K562 (cell line): ENCODE data around the gene PTTG2. TPM values are rescaled to one million over a fixed set of nuclear protein-coding genes. Genes with fewer than 3 reads are reported as not detected.

ENCODE experiments used
- ATAC-seq: fragments of 200-7000 bp; cut with Tn5 transposase; 3 replicates; pipeline ENCODE4 v1.9.1; 2020; ENCODE audit warnings: moderate library complexity
- BruUV-seq: library from RNA; stranded (reverse); fragments of 400-500 nt; replicated peaks from 2 replicates; lab custom pipeline; 2021; lab: Mats Ljungman, UMichigan
- CTCF ChIA-PET: fragments of 300-600 bp; formaldehyde crosslinking; extraction: SDS; loops from one replicate; lab custom pipeline; 2021; ENCODE audit warnings: low intra/inter-chr PET ratio; lab: Yijun Ruan, JAX
- POLR2A ChIA-PET: fragments of 300-600, 350-650 bp; sonication (Branson Sonifier 250); formaldehyde crosslinking; extraction: SDS; loops from one replicate; lab custom pipeline; 2021; ENCODE audit warnings: antibody characterized with exemption, inconsistent platforms; lab: Yijun Ruan, JAX
- DNase-seq, 4 experiments: peaks; one replicate each; pipeline versions ENCODE4 v3.0.0 to v3.0.0-alpha.2; 2011 to 2018; ENCODE audit warnings: low spot score in 3 of 4, mixed read lengths in 3 of 4; ENCODE audit errors: extremely low read depth in 1 of 4
- FAIRE-seq: peaks from 2 replicates; lab custom pipeline; 2011; peaks lifted over from hg19 to GRCh38; lab: Jason Lieb, UNC
- H2AFZ ChIP-seq: 2 replicates; pipeline ENCODE4 v1.6.0; 2011; ENCODE audit warnings: low read depth, low read length, control low read depth, inconsistent platforms
- H3K27ac ChIP-seq: fragments of 200-600 bp; 3 replicates; pipeline ENCODE4 v1.8.0; 2011; ENCODE audit warnings: low read depth, mild to moderate bottlenecking, control low read depth, inconsistent platforms, low read length, moderate library complexity, mixed read lengths; ENCODE audit errors: extremely low read depth
- H3K27me3 ChIP-seq, 2 experiments: fragments of 300-600 bp in 1 of 2; 2 replicates in 1 of 2; 3 replicates in 1 of 2; pipeline versions ENCODE4 v1.6.0 to v1.8.0; 2011; ENCODE audit warnings: inconsistent platforms in 2 of 2, low read length in 2 of 2, mild to moderate bottlenecking in 1 of 2, mixed read lengths in 1 of 2, moderate library complexity in 1 of 2; ENCODE audit not compliant: control insufficient read depth in 2 of 2, insufficient read depth in 2 of 2
- H3K36me3 ChIP-seq: fragments of 300-600 bp; 3 replicates; pipeline ENCODE4 v1.8.0; 2011; ENCODE audit warnings: mild to moderate bottlenecking, low read length, inconsistent platforms; ENCODE audit not compliant: control insufficient read depth, insufficient read depth
- H3K4me1 ChIP-seq, 2 experiments: fragments of 200-600 bp in 1 of 2; replicated peaks in 1 of 2; 2 replicates in 1 of 2; 3 replicates in 1 of 2; pipeline versions ENCODE4 v1.5.1 to v1.8.0; 2011; ENCODE audit warnings: inconsistent platforms in 2 of 2, low read length in 2 of 2, mild to moderate bottlenecking in 1 of 2, mixed read lengths in 1 of 2, moderate library complexity in 1 of 2; ENCODE audit not compliant: control insufficient read depth in 2 of 2, insufficient read depth in 2 of 2
- H3K4me2 ChIP-seq: 2 replicates; pipeline ENCODE4 v1.6.1; 2011; ENCODE audit warnings: low read length, control low read depth, inconsistent platforms, mixed read lengths; ENCODE audit not compliant: insufficient read depth
- H3K4me3 ChIP-seq: fragments of 200-600 bp; sonication (generic), shearing (Covaris generic); 2 replicates; pipeline ENCODE4 v1.5.1; 2016; ENCODE audit warnings: control low read depth, inconsistent platforms
- H3K79me2 ChIP-seq: fragments of 200-600 bp; 3 replicates; pipeline ENCODE4 v1.8.0; 2011; ENCODE audit warnings: low read length, inconsistent platforms; ENCODE audit not compliant: control insufficient read depth, insufficient read depth
- H3K9ac ChIP-seq, 2 experiments: 2 replicates each; pipeline versions ENCODE4 v1.6.0 to v1.6.1; 2011; ENCODE audit warnings: low read depth in 2 of 2, low read length in 2 of 2, control low read depth in 1 of 2, inconsistent platforms in 1 of 2, mild to moderate bottlenecking in 1 of 2, mixed read lengths in 1 of 2; ENCODE audit not compliant: insufficient read depth in 1 of 2
- H3K9me1 ChIP-seq: one replicate; pipeline ENCODE4 v1.6.0; 2011; ENCODE audit warnings: inconsistent platforms, mild to moderate bottlenecking, low read length, moderate library complexity; ENCODE audit not compliant: control insufficient read depth, insufficient read depth
- H3K9me3 ChIP-seq: replicated peaks from 2 replicates; pipeline ENCODE4 v1.5.1; 2011; ENCODE audit warnings: low read depth, low read length, inconsistent platforms; ENCODE audit not compliant: control insufficient read depth, insufficient read depth
- H4K20me1 ChIP-seq: replicated peaks from 2 replicates; pipeline ENCODE4 v1.6.1; 2011; ENCODE audit warnings: low read length, inconsistent platforms, mixed read lengths; ENCODE audit not compliant: control insufficient read depth, insufficient read depth
- GTF3C2 ChIP-seq: IDR thresholded peaks from 3 replicates; pipeline ENCODE4 v1.6.1; 2011; ENCODE audit warnings: borderline replicate concordance, mild to moderate bottlenecking, moderate library complexity; ENCODE audit not compliant: insufficient read length; ENCODE audit errors: extremely low read depth
- ILF3 ChIP-seq: fragments of 450-650 bp; IDR thresholded peaks from 2 replicates; pipeline ENCODE4 v1.6.1; 2018; ENCODE audit warnings: antibody characterized with exemption, mild to moderate bottlenecking, moderate library complexity, borderline replicate concordance
- RBM34 ChIP-seq: fragments of 200-400 bp; formaldehyde crosslinking; IDR thresholded peaks from 2 replicates; pipeline ENCODE4 v1.6.1; 2018; ENCODE audit warnings: low read length, borderline replicate concordance; ENCODE audit not compliant: insufficient read depth
- SIN3A ChIP-seq, 2 experiments: fragments of 150-350 bp in 1 of 2; IDR thresholded peaks; 2 replicates each; pipeline ENCODE4 v1.6.1; 2011 to 2016; ENCODE audit warnings: borderline replicate concordance in 2 of 2, low read depth in 2 of 2, low read length in 2 of 2, mild to moderate bottlenecking in 2 of 2, moderate library complexity in 2 of 2; ENCODE audit not compliant: control insufficient read depth in 1 of 2
- SP1 ChIP-seq: sonication (generic); formaldehyde crosslinking; IDR thresholded peaks from 2 replicates; pipeline ENCODE4 v1.8.1; 2022; ENCODE audit warnings: mild to moderate bottlenecking, missing genetic modification reagents
- U2AF1 ChIP-seq: fragments of 200-400 bp; formaldehyde crosslinking; optimal IDR thresholded peaks from 2 replicates; pipeline ENCODE3; 2017; ENCODE audit warnings: mild to moderate bottlenecking, low read depth, low read length, moderate library complexity
- XRCC5 ChIP-seq: fragments of 200-400 bp; formaldehyde crosslinking; IDR thresholded peaks from 2 replicates; pipeline ENCODE4 v1.6.1; 2017; ENCODE audit warnings: low read depth, mild to moderate bottlenecking, low read length
- ZNF347 ChIP-seq: fragments of 450-650 bp; formaldehyde crosslinking; IDR thresholded peaks from 2 replicates; pipeline ENCODE4 v1.4.0; 2020; ENCODE audit warnings: low read depth, mild to moderate bottlenecking, moderate library complexity
- ZNF398 ChIP-seq: fragments of 250-450 bp; sonication (Bioruptor Pico); IDR thresholded peaks from 2 replicates; pipeline ENCODE4 v1.8.0; 2021; ENCODE audit warnings: moderate library complexity, mild to moderate bottlenecking, inconsistent platforms
- WGBS: fragments of 100-300 bp; shearing (Covaris generic); methylation state at CpG from one replicate; pipeline ENCODE4 v1.1.6; 2016; ENCODE audit warnings: low coverage, mixed read lengths; ENCODE audit not compliant: insufficient coverage; ENCODE audit errors: missing lambda C conversion rate; 5-methylcytosine and 5-hydroxymethylcytosine counted together
- in situ Hi-C: fragments of 300-500 bp; cut with MboI; formaldehyde crosslinking; loops from 4 replicates; pipeline ENCODE4 v1.15.0; 2018; ENCODE audit warnings: inconsistent platforms, mixed read lengths
- intact Hi-C: fragments of 100-400 bp; cut with micrococcal nuclease; formaldehyde crosslinking; loops from 2 replicates; pipeline ENCODE4 v1.14.2; 2022
- polyA plus RNA-seq, 8 experiments: library from polyadenylated mRNA; depleted of rRNA in 4 of 8; stranded (reverse) in 5 of 8; unstranded in 3 of 8; fragments of >200 nt; fragmentation: Nextera tagmentation in 2 of 8; fragmentation: Illumina TruSeq in 1 of 8; extraction: Ambion mirVana in 2 of 8; extraction: Trizol in 1 of 8; gene quantifications; 2 replicates each; pipeline versions ENCODE4 v1.2.1 to v1.2.3, GENCODE V29; 2011 to 2014; ENCODE audit warnings: inconsistent platforms in 1 of 8, missing spikeins in 1 of 8
- total RNA-seq, 7 experiments: library from RNA; depleted of rRNA in 6 of 7; stranded (reverse); fragments of >200 nt in 6 of 7; fragmentation: Illumina TruSeq in 2 of 7; extraction: Trizol in 2 of 7; gene quantifications; 2 replicates each; pipeline versions ENCODE4 v1.2.1 to v1.2.3, GENCODE V29; 2011 to 2021; ENCODE audit warnings: low replicate concordance in 1 of 7
- TF ChIP-seq, protein P1 (sequence below): sonication (generic); formaldehyde crosslinking; IDR thresholded peaks from 2 replicates; pipeline ENCODE4 v1.8.1; 2022; ENCODE audit warnings: missing genetic modification reagents
- TF ChIP-seq, protein P2 (sequence below): sonication (generic); formaldehyde crosslinking; IDR thresholded peaks from 2 replicates; pipeline ENCODE4 v1.9.0; 2022; ENCODE audit warnings: mild to moderate bottlenecking, missing genetic modification reagents
- TF ChIP-seq, protein P3 (sequence below): fragments of 250-450 bp; sonication (Bioruptor Pico); IDR thresholded peaks from 2 replicates; pipeline ENCODE4 v1.5.0; 2021; ENCODE audit warnings: mild to moderate bottlenecking, borderline replicate concordance

Gene PTTG2
- total and polyA plus RNA-seq, 9 of the 15 experiments (the other 6 are each of a cell fraction or from before 2014, with no cell fraction given), result not detected

- 0% methylated on average over 4 of the region's 4 CpGs for WGBS
- Histone ChIP-seq H3K4me2 (no peak overlapping the region), H2AFZ (no peak overlapping the region), H4K20me1 (no peaks in the 10 kb centered on the region), H3K9me3 (no peaks in the 10 kb centered on the region), H3K9me1 (no peaks in the 10 kb centered on the region), H3K27me3 (peaks cover 11 to 12% of the 10 kb centered on the region in 2 experiments), H3K4me1 (no peaks in the 10 kb centered on the region), H3K79me2 (no peaks in the 10 kb centered on the region), H3K27ac (no peak overlapping the region), H3K9ac (no peak overlapping the region), H3K4me3 (no peak overlapping the region), H3K36me3 (no peaks in the 10 kb centered on the region)
- ATAC-seq (no peak), DNase-seq (no peak), FAIRE-seq (no peak)
- in situ Hi-C loops (no loop called here), intact Hi-C loops (no loop called here)
- BruUV-seq, result no TSS peak
- CTCF ChIA-PET, result no interaction called here
- POLR2A ChIA-PET, result no interaction called here
- TF ChIP-seq, protein P1, sequence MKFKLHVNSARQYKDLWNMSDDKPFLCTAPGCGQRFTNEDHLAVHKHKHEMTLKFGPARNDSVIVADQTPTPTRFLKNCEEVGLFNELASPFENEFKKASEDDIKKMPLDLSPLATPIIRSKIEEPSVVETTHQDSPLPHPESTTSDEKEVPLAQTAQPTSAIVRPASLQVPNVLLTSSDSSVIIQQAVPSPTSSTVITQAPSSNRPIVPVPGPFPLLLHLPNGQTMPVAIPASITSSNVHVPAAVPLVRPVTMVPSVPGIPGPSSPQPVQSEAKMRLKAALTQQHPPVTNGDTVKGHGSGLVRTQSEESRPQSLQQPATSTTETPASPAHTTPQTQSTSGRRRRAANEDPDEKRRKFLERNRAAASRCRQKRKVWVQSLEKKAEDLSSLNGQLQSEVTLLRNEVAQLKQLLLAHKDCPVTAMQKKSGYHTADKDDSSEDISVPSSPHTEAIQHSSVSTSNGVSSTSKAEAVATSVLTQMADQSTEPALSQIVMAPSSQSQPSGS (CRISPR knock-in tag), result no peak
- TF ChIP-seq, protein P2, sequence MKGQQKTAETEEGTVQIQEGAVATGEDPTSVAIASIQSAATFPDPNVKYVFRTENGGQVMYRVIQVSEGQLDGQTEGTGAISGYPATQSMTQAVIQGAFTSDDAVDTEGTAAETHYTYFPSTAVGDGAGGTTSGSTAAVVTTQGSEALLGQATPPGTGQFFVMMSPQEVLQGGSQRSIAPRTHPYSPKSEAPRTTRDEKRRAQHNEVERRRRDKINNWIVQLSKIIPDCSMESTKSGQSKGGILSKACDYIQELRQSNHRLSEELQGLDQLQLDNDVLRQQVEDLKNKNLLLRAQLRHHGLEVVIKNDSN (CRISPR knock-in tag), result no peak
- TF ChIP-seq RBM34 (no peak), SIN3A (IDR thresholded peaks at IDR 0.05; ENCODE audit: borderline replicate concordance in 2 of 2, control insufficient read depth in 1 of 2, low read depth in 2 of 2, low read length in 2 of 2) (no peak), SP1 (CRISPR knock-in tag) (no peak), XRCC5 (no peak), GTF3C2 (no peak), ILF3 (no peak), U2AF1 (no peak), ZNF347 (CRISPR knock-in tag) (no peak), ZNF398 (no peak)
- TF ChIP-seq, protein P3, sequence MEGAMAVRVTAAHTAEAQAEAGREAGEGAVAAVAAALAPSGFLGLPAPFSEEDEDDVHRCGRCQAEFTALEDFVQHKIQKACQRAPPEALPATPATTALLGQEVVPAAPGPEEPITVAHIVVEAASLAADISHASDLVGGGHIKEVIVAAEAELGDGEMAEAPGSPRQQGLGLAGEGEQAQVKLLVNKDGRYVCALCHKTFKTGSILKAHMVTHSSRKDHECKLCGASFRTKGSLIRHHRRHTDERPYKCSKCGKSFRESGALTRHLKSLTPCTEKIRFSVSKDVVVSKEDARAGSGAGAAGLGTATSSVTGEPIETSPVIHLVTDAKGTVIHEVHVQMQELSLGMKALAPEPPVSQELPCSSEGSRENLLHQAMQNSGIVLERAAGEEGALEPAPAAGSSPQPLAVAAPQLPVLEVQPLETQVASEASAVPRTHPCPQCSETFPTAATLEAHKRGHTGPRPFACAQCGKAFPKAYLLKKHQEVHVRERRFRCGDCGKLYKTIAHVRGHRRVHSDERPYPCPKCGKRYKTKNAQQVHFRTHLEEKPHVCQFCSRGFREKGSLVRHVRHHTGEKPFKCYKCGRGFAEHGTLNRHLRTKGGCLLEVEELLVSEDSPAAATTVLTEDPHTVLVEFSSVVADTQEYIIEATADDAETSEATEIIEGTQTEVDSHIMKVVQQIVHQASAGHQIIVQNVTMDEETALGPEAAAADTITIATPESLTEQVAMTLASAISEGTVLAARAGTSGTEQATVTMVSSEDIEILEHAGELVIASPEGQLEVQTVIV (CRISPR knock-in tag), result no peak
These were observed 3.3 kb upstream of the PTTG2 start for GRCh38 chr4:37956941-37957340.
